CD4-positive, CD25-positive, alpha-beta regulatory T cell (primary cell): ENCODE data around the gene RAPGEF2. TPM values are rescaled to one million over a fixed set of nuclear protein-coding genes. Genes with fewer than 3 reads are reported as not detected.

ENCODE experiments used
- ATAC-seq, 2 donors: fragments of 150-1000 bp; cut with Tn5 transposase; one replicate each; pipeline ENCODE4 v1.10.0; 2021; ENCODE audit warnings: low read depth in 2 of 2, moderate number of reproducible peaks in 2 of 2, moderate library complexity in 1 of 2
- DNase-seq, 3 donors: peaks; one replicate each; pipeline versions ENCODE4 v3.0.0 to v3.0.0-alpha.2; 2012 to 2022; ENCODE audit warnings: mixed read lengths in 1 of 3
- H3K27ac ChIP-seq: one replicate; pipeline ENCODE4 v1.7.0; 2013; ENCODE audit warnings: mild to moderate bottlenecking, low read length; ENCODE audit not compliant: insufficient read depth, poor library complexity, severe bottlenecking
- H3K27me3 ChIP-seq: one replicate; pipeline ENCODE4 v1.7.0; 2013; ENCODE audit warnings: low read length; ENCODE audit not compliant: control insufficient read depth, insufficient read depth
- H3K36me3 ChIP-seq: one replicate; pipeline ENCODE4 v1.7.0; 2013; ENCODE audit warnings: mild to moderate bottlenecking, low read length, moderate library complexity; ENCODE audit not compliant: control insufficient read depth, insufficient read depth
- H3K4me1 ChIP-seq: 2 replicates; pipeline ENCODE4 v1.7.0; 2013; ENCODE audit warnings: mild to moderate bottlenecking, low read length; ENCODE audit not compliant: insufficient read depth, control insufficient read depth, poor library complexity, severe bottlenecking
- H3K4me3 ChIP-seq: one replicate; pipeline ENCODE4 v1.7.0; 2013; ENCODE audit warnings: low read depth, mild to moderate bottlenecking, low read length, moderate library complexity
- H3K9me3 ChIP-seq, 2 experiments: 1 replicate in 1 of 2; 2 replicates in 1 of 2; pipeline ENCODE4 v1.7.0; 2013; ENCODE audit warnings: low read length in 2 of 2, mild to moderate bottlenecking in 1 of 2, moderate library complexity in 1 of 2; ENCODE audit not compliant: control insufficient read depth in 2 of 2
- H3K27ac Mint-ChIP-seq, 3 donors: one replicate each; pipeline ENCODE4 v1.8.0; 2020 to 2022; ENCODE audit warnings: mild to moderate bottlenecking in 3 of 3, mixed read lengths in 3 of 3, moderate library complexity in 2 of 3
- H3K27me3 Mint-ChIP-seq: one replicate; pipeline ENCODE4 v1.8.0; 2022; ENCODE audit warnings: mild to moderate bottlenecking, mixed read lengths
- H3K36me3 Mint-ChIP-seq: one replicate; pipeline ENCODE4 v1.8.0; 2020; ENCODE audit warnings: mixed read lengths
- H3K4me1 Mint-ChIP-seq, 4 donors: one replicate each; pipeline ENCODE4 v1.8.0; 2020 to 2022; ENCODE audit warnings: mixed read lengths in 4 of 4, mild to moderate bottlenecking in 1 of 4
- H3K4me3 Mint-ChIP-seq, 4 donors: one replicate each; pipeline ENCODE4 v1.8.0; 2020 to 2022; ENCODE audit warnings: mild to moderate bottlenecking in 4 of 4, mixed read lengths in 4 of 4, moderate library complexity in 3 of 4
- H3K9me3 Mint-ChIP-seq, 7 donors: one replicate each; pipeline ENCODE4 v1.8.0; 2020 to 2022; ENCODE audit warnings: mixed read lengths in 7 of 7, mild to moderate bottlenecking in 3 of 7, moderate library complexity in 2 of 7
- polyA plus RNA-seq, 4 donors: library from polyadenylated mRNA; unstranded; fragments of 300-500 nt; fragmentation: Illumina TruSeq; gene quantifications; one replicate each; pipeline ENCODE4 v1.2.3, GENCODE V29; 2021
- total RNA-seq: library from RNA; stranded (reverse); gene quantifications from one replicate; pipeline ENCODE4 v1.2.3, GENCODE V29; 2022

Gene RAPGEF2
- total and polyA plus RNA-seq, 5 donors from 2014 or later, result 0.54 to 26.9 (median 1.3) TPM

DNA sequence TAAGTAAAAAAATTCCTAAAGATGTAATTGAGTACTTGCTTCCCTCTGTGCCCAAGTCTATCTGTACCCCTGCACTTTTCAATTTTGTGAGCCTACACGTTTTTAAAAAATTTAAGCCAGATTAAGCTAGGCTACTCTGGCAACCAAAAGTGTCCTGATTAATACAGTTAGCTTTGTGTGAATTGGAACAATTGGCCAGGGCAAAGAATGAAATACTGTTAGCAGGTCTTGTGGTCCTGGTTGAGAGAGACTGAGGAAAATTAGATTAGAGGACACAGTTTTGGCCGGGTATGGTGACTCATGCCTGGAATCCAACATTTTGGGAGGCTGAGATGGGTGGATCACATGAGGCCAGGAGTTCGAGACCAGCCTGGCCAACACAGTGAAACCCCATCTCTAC lies 293.3 kb downstream of the RAPGEF2 start:
- no peak overlapping the region for H3K4me3 ChIP-seq
- H3K36me3 ChIP-seq, result no peaks in the 10 kb centered on the region
- Mint-ChIP-seq H3K4me1 (no peaks in the 10 kb centered on the region), H3K36me3 (no peaks in the 10 kb centered on the region), H3K4me3 (no peak overlapping the region), H3K27ac (no peak overlapping the region), H3K27me3 (peaks cover 4% of the 10 kb centered on the region), H3K9me3 (peaks cover 0 to 1% (median 0%) of the 10 kb centered on the region in 7 donors)
- ATAC-seq, result no peak
- H3K27ac ChIP-seq, result no peak overlapping the region
- H3K27me3 ChIP-seq, result no peaks in the 10 kb centered on the region
- H3K9me3 ChIP-seq, result no peaks in the 10 kb centered on the region
- DNase-seq, result no peak
- H3K4me1 ChIP-seq, result no peaks in the 10 kb centered on the region

DNA sequence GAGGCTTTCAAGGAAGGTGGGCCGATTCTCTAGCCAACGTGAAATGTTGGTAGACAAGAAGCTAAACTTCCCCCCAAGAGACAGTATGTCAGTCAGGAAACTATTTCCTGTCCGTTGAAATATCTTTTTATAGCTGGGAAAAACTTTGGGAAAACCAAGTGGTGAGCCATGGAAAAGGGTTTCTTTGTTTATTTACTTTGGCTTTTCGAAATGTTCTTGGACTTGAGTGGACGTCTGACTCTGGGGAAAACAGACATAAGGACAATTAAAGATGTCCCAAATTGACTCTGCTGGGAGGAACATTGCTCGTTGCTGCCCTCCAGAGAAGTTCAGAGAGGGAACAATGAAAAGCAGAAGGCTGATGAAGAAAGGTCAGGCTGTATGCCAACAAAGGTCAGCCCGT lies 295.4 kb downstream of the RAPGEF2 start:
- Mint-ChIP-seq H3K27me3 (no peaks in the 10 kb centered on the region), H3K9me3 (no peaks in the 10 kb centered on the region), H3K4me1 (peaks cover 0 to 6% (median 0%) of the 10 kb centered on the region in 4 donors), H3K36me3 (no peaks in the 10 kb centered on the region), H3K27ac (no peak overlapping the region), H3K4me3 (no peak overlapping the region)
- H3K36me3 ChIP-seq, result no peaks in the 10 kb centered on the region
- ATAC-seq, result no peak
- H3K27ac ChIP-seq, result no peak overlapping the region
- H3K4me1 ChIP-seq, result no peaks in the 10 kb centered on the region
- H3K27me3 ChIP-seq, result no peaks in the 10 kb centered on the region
- DNase-seq, result no peak
- no peaks in the 10 kb centered on the region for H3K9me3 ChIP-seq
- no peak overlapping the region for H3K4me3 ChIP-seq

DNA sequence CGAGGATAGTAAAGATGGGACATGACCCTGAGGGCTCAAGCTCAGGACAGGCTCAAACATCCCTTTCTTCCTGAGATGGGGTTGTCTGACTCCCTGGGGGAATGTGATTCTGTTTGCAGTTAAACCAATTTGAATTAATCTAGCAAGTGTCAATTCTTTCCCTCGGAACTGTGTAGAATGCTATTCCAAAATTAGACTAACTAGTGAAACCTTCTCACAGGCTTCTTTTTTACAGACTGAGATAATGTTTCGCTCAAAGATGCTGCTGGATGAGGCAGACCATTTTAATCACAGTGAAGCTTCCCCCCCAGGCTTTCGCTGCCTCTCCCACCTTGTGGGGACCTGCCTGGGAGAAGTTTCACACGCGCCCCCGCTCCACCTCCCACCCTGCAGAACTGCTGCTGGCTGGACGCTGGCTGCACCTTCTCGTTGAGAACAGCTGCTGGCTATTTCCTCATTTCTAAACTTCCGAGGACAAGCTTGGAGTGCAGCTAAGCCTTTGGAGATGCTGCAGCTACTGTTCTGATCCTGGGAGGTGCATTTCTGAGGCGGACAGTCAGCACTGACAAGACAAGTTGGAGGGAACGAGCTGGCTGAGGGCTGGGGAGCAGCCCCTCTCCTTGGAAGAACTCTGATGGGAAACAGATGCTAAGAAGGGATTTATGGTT lies 297.8 kb downstream of the RAPGEF2 start:
- Mint-ChIP-seq H3K9me3 (no peaks in the 10 kb centered on the region), H3K27ac (no peak overlapping the region), H3K27me3 (no peaks in the 10 kb centered on the region), H3K4me3 (no peak overlapping the region), H3K36me3 (no peaks in the 10 kb centered on the region), H3K4me1 (peaks cover 0 to 6% (median 0%) of the 10 kb centered on the region in 4 donors)
- Histone ChIP-seq H3K9me3 (no peaks in the 10 kb centered on the region), H3K36me3 (no peaks in the 10 kb centered on the region), H3K27me3 (no peaks in the 10 kb centered on the region), H3K4me3 (no peak overlapping the region), H3K27ac (no peak overlapping the region), H3K4me1 (no peaks in the 10 kb centered on the region)
- DNase-seq (no peak), ATAC-seq (no peak)

DNA sequence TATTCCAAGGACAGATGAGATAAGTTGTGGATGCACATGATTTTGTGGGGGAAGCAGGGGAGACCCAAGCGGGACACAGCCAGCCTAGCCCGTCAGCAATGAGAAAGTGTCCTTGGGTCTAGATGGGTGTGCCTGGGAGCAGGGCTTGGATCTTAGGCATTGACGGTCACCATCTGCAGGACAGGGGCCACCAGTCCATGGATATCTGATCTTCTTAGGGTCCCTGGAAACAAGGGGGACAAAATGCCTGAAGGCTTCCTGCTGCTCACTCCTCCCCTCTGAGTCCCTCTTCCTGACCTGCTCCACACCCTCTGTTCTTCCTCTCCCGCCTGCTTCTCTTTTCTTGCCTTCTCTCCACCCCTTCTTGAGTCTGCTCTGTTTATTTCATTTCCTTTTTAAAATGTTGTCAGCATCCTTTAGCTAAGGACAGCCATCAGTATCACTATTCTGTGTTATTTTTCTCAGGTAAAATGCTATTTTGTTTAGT lies 298.4 kb downstream of the RAPGEF2 start:
- peaks cover 0 to 6% (median 0%) of the 10 kb centered on the region in 4 donors for H3K4me1 Mint-ChIP-seq
- no peak overlapping the region for H3K4me3 Mint-ChIP-seq
- DNase-seq (no peak), ATAC-seq (no peak)
- H3K27me3 Mint-ChIP-seq, result no peaks in the 10 kb centered on the region
- H3K36me3 ChIP-seq, result no peaks in the 10 kb centered on the region
- H3K9me3 Mint-ChIP-seq, result no peaks in the 10 kb centered on the region
- H3K4me1 ChIP-seq, result no peaks in the 10 kb centered on the region
- H3K4me3 ChIP-seq, result no peak overlapping the region
- H3K27me3 ChIP-seq, result no peaks in the 10 kb centered on the region
- H3K27ac ChIP-seq, result no peak overlapping the region
- no peak overlapping the region for H3K27ac Mint-ChIP-seq
- H3K36me3 Mint-ChIP-seq, result no peaks in the 10 kb centered on the region
- H3K9me3 ChIP-seq, result no peaks in the 10 kb centered on the region

DNA sequence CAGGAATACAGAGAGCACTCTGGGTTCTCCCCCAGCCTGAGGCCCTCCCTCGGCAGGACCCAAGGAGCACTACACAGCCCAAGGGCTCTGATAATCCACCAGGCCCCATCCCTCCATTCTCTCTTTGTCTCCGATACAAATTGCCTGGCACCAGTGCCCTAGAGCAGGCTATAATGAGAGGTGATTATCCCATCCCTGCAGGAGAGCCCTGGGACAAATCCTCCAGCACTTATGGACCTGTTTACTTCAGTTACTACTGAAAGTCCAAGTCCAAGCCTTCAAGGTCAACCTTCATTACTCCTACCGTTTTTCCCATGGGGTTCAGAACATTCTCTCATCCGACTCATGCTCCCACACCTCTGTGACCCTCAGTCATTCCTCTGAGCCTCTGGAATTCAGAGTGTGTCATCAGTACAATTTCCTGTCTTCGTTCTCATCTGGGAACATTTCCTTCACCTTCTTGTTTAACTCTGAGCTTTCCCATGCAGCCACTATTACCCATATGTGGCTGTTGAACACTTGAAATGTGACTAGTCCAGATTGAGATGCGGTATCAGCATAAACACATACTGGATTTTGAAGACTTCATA lies 299.0 kb downstream of the RAPGEF2 start:
- no peaks in the 10 kb centered on the region for H3K36me3 Mint-ChIP-seq
- Histone ChIP-seq H3K4me3 (no peak overlapping the region), H3K9me3 (no peaks in the 10 kb centered on the region), H3K36me3 (no peaks in the 10 kb centered on the region), H3K27me3 (no peaks in the 10 kb centered on the region), H3K4me1 (no peaks in the 10 kb centered on the region), H3K27ac (no peak overlapping the region)
- H3K4me1 Mint-ChIP-seq, result peaks cover 0 to 6% (median 0%) of the 10 kb centered on the region in 4 donors
- no peaks in the 10 kb centered on the region for H3K9me3 Mint-ChIP-seq
- no peak for DNase-seq
- ATAC-seq, result no peak
- no peak overlapping the region for H3K27ac Mint-ChIP-seq
- no peak overlapping the region for H3K4me3 Mint-ChIP-seq
- H3K27me3 Mint-ChIP-seq, result no peaks in the 10 kb centered on the region
